PC-3 (cell line): ENCODE measurements around the gene DTNBP1. TPM values are rescaled to one million over a fixed set of nuclear protein-coding genes. Genes with fewer than 3 reads are reported as not detected.

ENCODE experiments used
- ATAC-seq: fragments of 200-7000 bp; cut with Tn5 transposase; 2 replicates; pipeline ENCODE4 v1.9.1; 2020; ENCODE audit warnings: mild to moderate bottlenecking, moderate library complexity
- BruUV-seq: library from RNA; stranded (reverse); fragments of 400-500 nt; replicated peaks from 2 replicates; lab custom pipeline; 2021; lab: Mats Ljungman, UMichigan
- CTCF ChIA-PET: fragments of 300-600 bp; sonication (Branson Sonifier 250); formaldehyde crosslinking; loops from one replicate; lab custom pipeline; 2022; ENCODE audit warnings: antibody characterized with exemption; lab: Charles Lee
- POLR2A ChIA-PET: fragments of 300-600 bp; sonication (Branson Sonifier 250); formaldehyde crosslinking; loops from one replicate; lab custom pipeline; 2022; ENCODE audit warnings: antibody characterized with exemption; ENCODE audit not compliant: unreplicated experiment; lab: Charles Lee
- DNase-seq: peaks from one replicate; pipeline ENCODE4 v3.0.0-alpha.2; 2015
- H2AFZ ChIP-seq: fragments of 300-600 bp; sonication (generic); 2 replicates; pipeline ENCODE4 v1.6.0; 2016; ENCODE audit warnings: antibody characterized with exemption, low read length
- H3F3A ChIP-seq: fragments of 300-600 bp; sonication (generic); one replicate; pipeline ENCODE4 v1.6.0; 2017; ENCODE audit warnings: antibody characterized with exemption, low read length, control low read depth, mild to moderate bottlenecking; ENCODE audit not compliant: unreplicated experiment
- H3K27ac ChIP-seq: fragments of 300-600 bp; sonication (generic); 2 replicates; pipeline ENCODE4 v1.5.1; 2016; ENCODE audit warnings: mild to moderate bottlenecking, low read length
- H3K27me3 ChIP-seq: fragments of 300-600 bp; sonication (generic); 2 replicates; pipeline ENCODE4 v1.6.1; 2016; ENCODE audit warnings: low read length, mixed read lengths
- H3K36me3 ChIP-seq: fragments of 300-600 bp; sonication (generic); 2 replicates; pipeline ENCODE4 v1.6.1; 2016; ENCODE audit warnings: low read depth, mixed run types, low read length, mixed read lengths
- H3K4me1 ChIP-seq: fragments of 300-600 bp; sonication (generic); 2 replicates; pipeline ENCODE4 v1.5.1; 2016; ENCODE audit warnings: low read length; ENCODE audit not compliant: insufficient read depth
- H3K4me2 ChIP-seq: fragments of 300-600 bp; sonication (generic); 2 replicates; pipeline ENCODE4 v1.6.0; 2016; ENCODE audit warnings: low read length
- H3K4me3 ChIP-seq: fragments of 300-600 bp; sonication (generic); 2 replicates; pipeline ENCODE4 v1.5.1; 2016; ENCODE audit warnings: mild to moderate bottlenecking, low read length, mixed read lengths
- H3K79me2 ChIP-seq: fragments of 300-600 bp; sonication (generic); 2 replicates; pipeline ENCODE4 v1.6.1; 2017; ENCODE audit warnings: low read length, mixed read lengths
- H3K9ac ChIP-seq: fragments of 300-600 bp; sonication (generic); 2 replicates; pipeline ENCODE4 v1.6.0; 2016; ENCODE audit warnings: mild to moderate bottlenecking, low read length
- H3K9me2 ChIP-seq: fragments of 300-600 bp; sonication (generic); replicated peaks from 2 replicates; pipeline ENCODE4 v1.6.1; 2016; ENCODE audit warnings: mixed run types, low read length, mixed read lengths
- H3K9me3 ChIP-seq: fragments of 300-600 bp; sonication (generic); 2 replicates; pipeline ENCODE4 v1.6.1; 2016; ENCODE audit warnings: low read length, mixed read lengths
- H4K20me1 ChIP-seq: fragments of 300-600 bp; sonication (generic); 2 replicates; pipeline ENCODE4 v1.6.1; 2016; ENCODE audit warnings: low read length, mixed read lengths
- CTCF ChIP-seq: fragments of 300-600 bp; sonication (generic); conservative IDR thresholded peaks from 2 replicates; pipeline ENCODE4 v1.5.1; 2017; ENCODE audit warnings: antibody characterized with exemption, low read depth, mild to moderate bottlenecking, low read length
- EZH2 ChIP-seq: fragments of 300-600 bp; sonication (generic); IDR thresholded peaks from one replicate; pipeline ENCODE4 v1.6.1; 2017; ENCODE audit warnings: antibody characterized with exemption, mild to moderate bottlenecking, low read length; ENCODE audit not compliant: unreplicated experiment
- EZH2phosphoT487 ChIP-seq: fragments of 300-600 bp; sonication (generic); IDR thresholded peaks from 2 replicates; pipeline ENCODE4 v1.6.1; 2018; ENCODE audit warnings: mild to moderate bottlenecking, antibody characterized with exemption, low read length, borderline replicate concordance
- intact Hi-C: fragments of 100-400 bp; cut with micrococcal nuclease; formaldehyde crosslinking; loops from 2 replicates; pipeline ENCODE4 v1.9.0; 2023
- total RNA-seq: library from RNA; depleted of rRNA; stranded (reverse); fragments of >200 nt; gene quantifications from 2 replicates; pipeline ENCODE4 v1.2.3, GENCODE V29; 2014

Gene DTNBP1
- total RNA-seq, 1 experiment from 2014 or later, result 7.9 TPM

GRCh38 chr6:15520626-15521203 lies 142.1 kb downstream of the DTNBP1 start:
- Histone ChIP-seq H3F3A (no peaks in the 10 kb centered on the region), H3K4me3 (no peak overlapping the region), H3K27ac (no peak overlapping the region), H3K9ac (no peak overlapping the region), H4K20me1 (no peaks in the 10 kb centered on the region), H3K9me2 (no peaks in the 10 kb centered on the region), H3K79me2 (no peaks in the 10 kb centered on the region), H3K4me2 (no peak overlapping the region), H3K9me3 (no peaks in the 10 kb centered on the region), H3K36me3 (peaks cover 13% of the 10 kb centered on the region), H3K27me3 (no peaks in the 10 kb centered on the region), H3K4me1 (no peaks in the 10 kb centered on the region), H2AFZ (no peak overlapping the region)
- no peak for TF ChIP-seq CTCF
- TF ChIP-seq EZH2, result no peak
- TF ChIP-seq EZH2phosphoT487, result no peak
- DNase-seq (no peak), ATAC-seq (no peak)
- CTCF ChIA-PET, result no interaction called here
- BruUV-seq, result no TSS peak
- intact Hi-C loops, result no loop called here
- POLR2A ChIA-PET, result no interaction called here

- no peak for DNase-seq
- POLR2A ChIA-PET, result no interaction called here
- intact Hi-C loops, result no loop called here
- Histone ChIP-seq H3K4me3 (no peak overlapping the region), H3K36me3 (peaks cover 13% of the 10 kb centered on the region), H3K27ac (no peak overlapping the region), H3K79me2 (no peaks in the 10 kb centered on the region), H3K9me3 (no peaks in the 10 kb centered on the region), H3K27me3 (no peaks in the 10 kb centered on the region), H3F3A (no peaks in the 10 kb centered on the region), H3K9me2 (no peaks in the 10 kb centered on the region), H4K20me1 (no peaks in the 10 kb centered on the region), H2AFZ (no peak overlapping the region), H3K4me2 (no peak overlapping the region), H3K4me1 (no peaks in the 10 kb centered on the region), H3K9ac (no peak overlapping the region)
- CTCF ChIA-PET, result no interaction called here
- no TSS peak for BruUV-seq
- TF ChIP-seq EZH2phosphoT487 (no peak), EZH2 (no peak), CTCF (no peak)
- no peak for ATAC-seq
Measured at GRCh38 chr6:15519681-15520080, 143.1 kb downstream of the DTNBP1 start.

- H3K9ac ChIP-seq, result no peak overlapping the region
- no peaks in the 10 kb centered on the region for H3K9me3 ChIP-seq
- H3K36me3 ChIP-seq, result peaks cover 13% of the 10 kb centered on the region
- no peaks in the 10 kb centered on the region for H3K27me3 ChIP-seq
- POLR2A ChIA-PET, result no interaction called here
- H4K20me1 ChIP-seq, result no peaks in the 10 kb centered on the region
- ATAC-seq (no peak), DNase-seq (no peak)
- H3K4me3 ChIP-seq, result no peak overlapping the region
- BruUV-seq, result no TSS peak
- H2AFZ ChIP-seq, result no peak overlapping the region
- H3K79me2 ChIP-seq, result no peaks in the 10 kb centered on the region
- no peak for TF ChIP-seq EZH2phosphoT487
- TF ChIP-seq EZH2, result no peak
- H3K4me1 ChIP-seq, result no peaks in the 10 kb centered on the region
- CTCF ChIA-PET, result no interaction called here
- H3K27ac ChIP-seq, result no peak overlapping the region
- intact Hi-C loops, result no loop called here
- H3K4me2 ChIP-seq, result no peak overlapping the region
- no peaks in the 10 kb centered on the region for H3K9me2 ChIP-seq
- no peaks in the 10 kb centered on the region for H3F3A ChIP-seq
Measured at GRCh38 chr6:15518878-15519277, 143.9 kb downstream of the DTNBP1 start.
